Keratinocyte (primary cell): ENCODE measurements around the gene TMEM219. TPM values are rescaled to one million over a fixed set of nuclear protein-coding genes. Genes with fewer than 3 reads are reported as not detected.
"Not testable (repeated sequence)": the region's sequence is repeated elsewhere in the genome, so short reads cannot be mapped to it uniquely, and the experiment has no call there.

Experiments used
- DNase-seq: peaks from one replicate; pipeline ENCODE4 v3.0.0-alpha.2; 2011; ENCODE audit warnings: low read depth, missing footprints, low spot score
- FAIRE-seq: peaks from 2 replicates; lab custom pipeline; 2011; peaks lifted over from hg19 to GRCh38; lab: Jason Lieb, UNC
- H2AFZ ChIP-seq: 2 replicates; pipeline ENCODE4 v1.6.0; 2012; ENCODE audit warnings: low read length, control low read depth, inconsistent platforms; ENCODE audit not compliant: control insufficient read depth
- H3K27ac ChIP-seq: 2 replicates; pipeline ENCODE4 v1.5.1; 2011; ENCODE audit warnings: low read length; ENCODE audit not compliant: control insufficient read depth, insufficient read depth
- H3K27me3 ChIP-seq: 3 replicates; pipeline ENCODE4 v1.6.0; 2011; ENCODE audit warnings: low read length; ENCODE audit not compliant: control insufficient read depth, insufficient read depth; ENCODE audit errors: extremely low read depth
- H3K36me3 ChIP-seq, 2 experiments: 2 replicates in 1 of 2; 3 replicates in 1 of 2; pipeline ENCODE4 v1.5.1; 2011; ENCODE audit warnings: low read length in 2 of 2, mild to moderate bottlenecking in 1 of 2; ENCODE audit not compliant: control insufficient read depth in 2 of 2, insufficient read depth in 2 of 2; ENCODE audit errors: extremely low read depth in 1 of 2
- H3K4me1 ChIP-seq: 3 replicates; pipeline ENCODE4 v1.5.1; 2011; ENCODE audit warnings: low read length; ENCODE audit not compliant: control insufficient read depth, insufficient read depth; ENCODE audit errors: extremely low read depth
- H3K4me2 ChIP-seq: 3 replicates; pipeline ENCODE4 v1.6.0; 2011; ENCODE audit warnings: low read depth, low read length; ENCODE audit not compliant: control insufficient read depth, insufficient read depth; ENCODE audit errors: extremely low read depth
- H3K4me3 ChIP-seq, 3 experiments: fragments of 200-600 bp in 1 of 3; sonication (generic) in 1 of 3; 2 replicates in 2 of 3; 3 replicates in 1 of 3; pipeline ENCODE4 v1.5.1; 2011 to 2016; ENCODE audit warnings: low read length in 3 of 3, mild to moderate bottlenecking in 3 of 3, control low read depth in 2 of 3, inconsistent platforms in 1 of 3, low read depth in 1 of 3, mixed read lengths in 1 of 3, mixed run types in 1 of 3, moderate library complexity in 1 of 3; ENCODE audit not compliant: control insufficient read depth in 2 of 3, insufficient read depth in 2 of 3; ENCODE audit errors: extremely low read depth in 1 of 3
- H3K79me2 ChIP-seq: 2 replicates; pipeline ENCODE4 v1.6.0; 2012; ENCODE audit warnings: low read length; ENCODE audit not compliant: control insufficient read depth, insufficient read depth
- H3K9ac ChIP-seq: 3 replicates; pipeline ENCODE4 v1.6.0; 2011; ENCODE audit warnings: low read length; ENCODE audit not compliant: control insufficient read depth, insufficient read depth; ENCODE audit errors: extremely low read depth
- H3K9me1 ChIP-seq: 3 replicates; pipeline ENCODE4 v1.6.0; 2011; ENCODE audit warnings: low read length; ENCODE audit not compliant: control insufficient read depth, insufficient read depth; ENCODE audit errors: extremely low read depth
- H3K9me3 ChIP-seq: 2 replicates; pipeline ENCODE4 v1.5.1; 2012; ENCODE audit warnings: low read depth, low read length; ENCODE audit not compliant: control insufficient read depth
- H4K20me1 ChIP-seq: 3 replicates; pipeline ENCODE4 v1.6.0; 2011; ENCODE audit warnings: low read length; ENCODE audit not compliant: control insufficient read depth, insufficient read depth; ENCODE audit errors: extremely low read depth
- CTCF ChIP-seq, 3 experiments: IDR thresholded peaks in 1 of 3; conservative IDR thresholded peaks in 1 of 3; optimal IDR thresholded peaks in 1 of 3; 2 replicates in 2 of 3; 3 replicates in 1 of 3; pipeline versions ENCODE3 to v1.5.1; 2011; ENCODE audit warnings: low read length in 3 of 3, mild to moderate bottlenecking in 3 of 3, moderate library complexity in 2 of 3, control low read depth in 1 of 3, inconsistent platforms in 1 of 3; ENCODE audit not compliant: insufficient read depth in 2 of 3; ENCODE audit errors: extremely low read depth in 1 of 3
- EZH2 ChIP-seq: IDR thresholded peaks from one replicate; pipeline ENCODE4 v1.6.1; 2012; ENCODE audit warnings: inconsistent platforms, mild to moderate bottlenecking, low read length, moderate library complexity
- dilution Hi-C: fragments of 300-500 bp; cut with MboI; formaldehyde crosslinking; loops from one replicate; pipeline ENCODE4 v1.7.0; 2020; ENCODE audit warnings: low sequenced_read_pairs; ENCODE audit not compliant: extremely low pct_ligation_motif_present
- polyA plus RNA-seq, 5 experiments: library from polyadenylated mRNA; depleted of rRNA in 3 of 5; stranded (reverse) in 3 of 5; stranded (forward) in 1 of 5; unstranded in 1 of 5; fragments of >200 nt; gene quantifications; 1 replicate in 1 of 5; 2 replicates in 3 of 5; 3 replicates in 1 of 5; pipeline versions ENCODE4 v1.2.1 to v1.2.3, GENCODE V29; 2011 to 2012; ENCODE audit warnings: missing spikeins in 2 of 5, low read depth in 1 of 5, low replicate concordance in 1 of 5

TMEM219 gene
- polyA plus RNA-seq, 1 donor (not counting 4 experiments of a cell fraction or from before 2014, with no cell fraction given): 48.5 TPM

- Histone ChIP-seq H3K9me3 (no peaks in the 10 kb centered on the region), H3K4me1 (peaks cover 4% of the 10 kb centered on the region), H3K9ac (no peak overlapping the region), H4K20me1 (no peaks in the 10 kb centered on the region), H3K9me1 (no peaks in the 10 kb centered on the region), H3K79me2 (no peaks in the 10 kb centered on the region), H3K4me3 (no peak overlapping the region), H2AFZ (no peak overlapping the region), H3K27ac (no peak overlapping the region), H3K4me2 (no peak overlapping the region), H3K27me3 (peaks cover 8% of the 10 kb centered on the region), H3K36me3 (no peaks in the 10 kb centered on the region)
- FAIRE-seq: no peak
- TF ChIP-seq EZH2 (no peak), CTCF (optimal IDR thresholded peaks at IDR 0.05 in 1 of 3, IDR thresholded peaks at IDR 0.05 in 1 of 3, conservative IDR thresholded peaks at IDR 0.05 in 1 of 3; ENCODE audit: extremely low read depth in 1 of 3, insufficient read depth in 2 of 3, low read length in 3 of 3) (no peak)
- dilution Hi-C loops: no loop called here
- DNase-seq: no peak
These were observed 54.8 kb downstream of the TMEM219 start for GRCh38 chr16:30016555-30017276.

GRCh38 chr16:30017277-30017656 lies 55.4 kb downstream of the TMEM219 start:
- H3K27me3 ChIP-seq: peaks cover 3% of the 10 kb centered on the region
- H3K4me3 ChIP-seq: no peak overlapping the region
- H3K27ac ChIP-seq: no peak overlapping the region
- DNase-seq (no peak), FAIRE-seq (no peak)
- H3K79me2 ChIP-seq: no peaks in the 10 kb centered on the region
- H3K9me3 ChIP-seq: no peaks in the 10 kb centered on the region
- no peak for TF ChIP-seq CTCF (optimal IDR thresholded peaks at IDR 0.05 in 1 of 3, IDR thresholded peaks at IDR 0.05 in 1 of 3, conservative IDR thresholded peaks at IDR 0.05 in 1 of 3; ENCODE audit: extremely low read depth in 1 of 3, insufficient read depth in 2 of 3, low read length in 3 of 3)
- no peak for TF ChIP-seq EZH2
- no peaks in the 10 kb centered on the region for H3K9me1 ChIP-seq
- H4K20me1 ChIP-seq: no peaks in the 10 kb centered on the region
- H3K4me2 ChIP-seq: no peak overlapping the region
- dilution Hi-C loops: no loop called here
- peaks cover 4% of the 10 kb centered on the region for H3K4me1 ChIP-seq
- no peak overlapping the region for H2AFZ ChIP-seq
- no peak overlapping the region for H3K9ac ChIP-seq
- H3K36me3 ChIP-seq: no peaks in the 10 kb centered on the region

- H3K9me3 ChIP-seq, H3K4me1 ChIP-seq, H3K36me3 ChIP-seq, H3K79me2 ChIP-seq, H2AFZ ChIP-seq, FAIRE-seq, H4K20me1 ChIP-seq, H3K9me1 ChIP-seq, H3K4me2 ChIP-seq, H3K27me3 ChIP-seq, dilution Hi-C loops, H3K27ac ChIP-seq, H3K9ac ChIP-seq, H3K4me3 ChIP-seq, DNase-seq: not testable (repeated sequence)
These were observed 56.1 kb downstream of the TMEM219 start for GRCh38 chr16:30017937-30018336.
